GM12874 (cell line): ENCODE results near the gene FBLN1.

Source experiments
- TF ChIP-seq, protein P1 (sequence below): IDR thresholded peaks from 2 replicates; pipeline ENCODE4 v1.5.1; 2011; ENCODE audit warnings: low read depth, mild to moderate bottlenecking, control low read depth, low read length, moderate library complexity; ENCODE audit not compliant: insufficient read depth

Gene FBLN1, protein sequence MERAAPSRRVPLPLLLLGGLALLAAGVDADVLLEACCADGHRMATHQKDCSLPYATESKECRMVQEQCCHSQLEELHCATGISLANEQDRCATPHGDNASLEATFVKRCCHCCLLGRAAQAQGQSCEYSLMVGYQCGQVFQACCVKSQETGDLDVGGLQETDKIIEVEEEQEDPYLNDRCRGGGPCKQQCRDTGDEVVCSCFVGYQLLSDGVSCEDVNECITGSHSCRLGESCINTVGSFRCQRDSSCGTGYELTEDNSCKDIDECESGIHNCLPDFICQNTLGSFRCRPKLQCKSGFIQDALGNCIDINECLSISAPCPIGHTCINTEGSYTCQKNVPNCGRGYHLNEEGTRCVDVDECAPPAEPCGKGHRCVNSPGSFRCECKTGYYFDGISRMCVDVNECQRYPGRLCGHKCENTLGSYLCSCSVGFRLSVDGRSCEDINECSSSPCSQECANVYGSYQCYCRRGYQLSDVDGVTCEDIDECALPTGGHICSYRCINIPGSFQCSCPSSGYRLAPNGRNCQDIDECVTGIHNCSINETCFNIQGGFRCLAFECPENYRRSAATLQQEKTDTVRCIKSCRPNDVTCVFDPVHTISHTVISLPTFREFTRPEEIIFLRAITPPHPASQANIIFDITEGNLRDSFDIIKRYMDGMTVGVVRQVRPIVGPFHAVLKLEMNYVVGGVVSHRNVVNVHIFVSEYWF

DNA sequence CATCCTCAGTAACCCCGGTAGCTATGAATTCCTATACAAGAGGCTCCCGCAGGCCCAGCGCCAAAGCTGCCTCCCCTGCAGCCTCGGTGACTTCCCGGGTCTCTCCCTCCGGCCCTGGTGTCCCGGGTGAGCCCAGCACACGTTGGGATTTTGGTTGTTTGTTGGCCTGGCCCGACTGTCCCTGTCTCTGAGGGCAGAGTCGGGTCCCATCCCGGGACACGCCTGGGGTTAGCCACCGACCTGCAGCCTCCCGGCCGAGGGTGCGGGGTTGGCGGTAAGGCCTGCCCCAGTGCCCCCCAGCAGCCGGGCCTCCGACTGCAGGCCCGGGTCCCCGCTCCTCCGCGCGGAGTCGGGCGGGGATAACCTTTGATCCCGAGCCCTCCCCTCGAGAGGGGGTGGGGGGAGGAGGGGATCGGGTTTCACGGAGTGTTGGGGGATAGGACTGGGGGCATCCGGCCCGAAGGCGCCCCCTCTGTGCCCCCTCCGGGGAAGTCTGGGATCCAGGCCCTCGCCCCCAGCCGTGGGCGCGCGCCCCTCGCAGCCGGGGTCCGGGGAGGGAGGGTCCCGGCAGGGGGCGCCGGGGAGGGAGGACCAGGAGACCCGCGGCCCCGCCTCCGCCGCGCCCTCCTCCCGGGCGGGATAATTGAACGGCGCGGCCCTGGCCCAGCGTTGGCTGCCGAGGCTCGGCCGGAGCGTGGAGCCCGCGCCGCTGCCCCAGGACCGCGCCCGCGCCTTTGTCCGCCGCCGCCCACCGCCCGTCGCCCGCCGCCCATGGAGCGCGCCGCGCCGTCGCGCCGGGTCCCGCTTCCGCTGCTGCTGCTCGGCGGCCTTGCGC lies at the start of gene FBLN1:
Gene FBLN1 (plus strand): TSS at position 669 of the 835 bp plus-strand sequence. CDS start 103 bp downstream, at position 772.
- TF ChIP-seq, protein P1, sequence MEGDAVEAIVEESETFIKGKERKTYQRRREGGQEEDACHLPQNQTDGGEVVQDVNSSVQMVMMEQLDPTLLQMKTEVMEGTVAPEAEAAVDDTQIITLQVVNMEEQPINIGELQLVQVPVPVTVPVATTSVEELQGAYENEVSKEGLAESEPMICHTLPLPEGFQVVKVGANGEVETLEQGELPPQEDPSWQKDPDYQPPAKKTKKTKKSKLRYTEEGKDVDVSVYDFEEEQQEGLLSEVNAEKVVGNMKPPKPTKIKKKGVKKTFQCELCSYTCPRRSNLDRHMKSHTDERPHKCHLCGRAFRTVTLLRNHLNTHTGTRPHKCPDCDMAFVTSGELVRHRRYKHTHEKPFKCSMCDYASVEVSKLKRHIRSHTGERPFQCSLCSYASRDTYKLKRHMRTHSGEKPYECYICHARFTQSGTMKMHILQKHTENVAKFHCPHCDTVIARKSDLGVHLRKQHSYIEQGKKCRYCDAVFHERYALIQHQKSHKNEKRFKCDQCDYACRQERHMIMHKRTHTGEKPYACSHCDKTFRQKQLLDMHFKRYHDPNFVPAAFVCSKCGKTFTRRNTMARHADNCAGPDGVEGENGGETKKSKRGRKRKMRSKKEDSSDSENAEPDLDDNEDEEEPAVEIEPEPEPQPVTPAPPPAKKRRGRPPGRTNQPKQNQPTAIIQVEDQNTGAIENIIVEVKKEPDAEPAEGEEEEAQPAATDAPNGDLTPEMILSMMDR: no peak

DNA sequence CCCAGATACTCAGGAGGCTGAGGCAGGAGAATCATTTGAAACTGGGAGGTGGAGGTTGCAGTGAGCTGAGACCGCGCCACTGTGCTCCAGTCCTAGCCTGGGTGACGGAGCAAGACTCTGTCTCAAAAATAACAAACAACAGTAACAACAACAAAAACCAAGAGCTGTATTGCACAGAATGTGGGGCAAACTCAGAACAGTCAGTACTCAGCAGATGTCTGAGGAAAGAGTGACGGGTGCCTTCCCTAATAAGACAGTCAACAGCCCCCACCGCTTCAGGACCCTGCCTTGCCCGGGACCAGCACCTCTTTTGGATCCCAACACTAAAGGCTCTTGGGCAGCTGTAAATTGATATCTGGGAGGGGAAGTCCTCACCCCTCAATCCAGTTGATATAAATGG lies 48.9 kb upstream of the FBLN1 start:
- TF ChIP-seq, protein P1: no peak

DNA sequence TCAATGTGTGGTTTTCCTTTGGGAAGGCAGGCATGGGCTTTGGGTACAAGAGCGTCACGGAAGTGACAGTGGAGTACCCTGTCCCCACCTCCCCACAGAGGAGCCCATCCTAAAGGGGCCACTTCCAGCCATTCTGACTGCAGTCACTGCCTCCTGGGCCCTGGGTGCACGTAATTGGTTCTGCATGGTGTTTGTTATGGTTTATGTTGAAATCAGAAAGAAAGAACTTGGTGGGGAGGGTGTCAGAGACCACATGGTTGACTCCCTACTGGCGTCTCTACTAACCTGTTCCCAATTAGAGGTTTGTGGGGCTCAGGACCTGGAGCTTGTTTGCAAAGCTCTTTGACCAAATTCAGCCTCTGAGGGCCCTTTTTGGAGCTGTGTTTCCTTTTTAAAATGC lies 48.4 kb upstream of the FBLN1 start:
- TF ChIP-seq, protein P1: no peak

DNA sequence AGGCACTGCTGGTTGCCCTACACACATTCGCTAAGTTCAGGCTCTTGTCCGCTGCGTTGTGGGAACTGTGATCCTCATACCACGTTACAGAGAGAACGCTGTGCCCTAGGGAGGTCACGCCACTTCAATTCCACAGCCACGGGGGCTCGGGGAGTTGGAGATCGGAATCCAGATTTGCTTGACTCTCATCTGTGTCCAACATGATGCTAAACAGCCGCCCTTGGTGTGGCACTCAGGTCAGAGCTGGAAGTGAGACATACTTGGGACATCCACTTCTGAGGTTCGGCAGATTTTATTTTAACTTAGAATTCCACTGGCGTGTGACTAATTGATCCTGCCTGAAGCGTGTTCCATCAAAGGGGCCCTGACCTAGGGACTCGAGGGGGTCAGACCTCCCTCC lies 47.5 kb upstream of the FBLN1 start:
- TF ChIP-seq, protein P1: no peak

DNA sequence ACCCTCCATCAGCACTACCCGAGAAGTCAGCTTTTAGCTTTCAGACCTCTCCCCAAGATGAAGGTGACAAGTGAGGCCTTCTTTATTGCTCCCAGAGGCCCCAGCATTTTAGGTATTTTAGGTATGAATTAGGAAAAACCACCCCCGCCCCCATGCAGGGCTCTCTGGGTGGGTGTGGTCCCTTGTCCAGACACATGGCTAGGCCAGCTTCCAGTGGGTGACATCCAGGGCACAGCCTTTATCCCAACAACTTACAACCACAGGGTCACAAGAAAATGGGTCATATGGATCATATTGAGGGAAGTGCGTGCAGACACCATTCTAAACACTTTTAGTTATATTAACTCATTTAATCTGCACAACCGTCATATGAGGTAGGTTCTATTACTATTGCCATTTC lies 47.1 kb upstream of the FBLN1 start:
- TF ChIP-seq, protein P1: no peak

DNA sequence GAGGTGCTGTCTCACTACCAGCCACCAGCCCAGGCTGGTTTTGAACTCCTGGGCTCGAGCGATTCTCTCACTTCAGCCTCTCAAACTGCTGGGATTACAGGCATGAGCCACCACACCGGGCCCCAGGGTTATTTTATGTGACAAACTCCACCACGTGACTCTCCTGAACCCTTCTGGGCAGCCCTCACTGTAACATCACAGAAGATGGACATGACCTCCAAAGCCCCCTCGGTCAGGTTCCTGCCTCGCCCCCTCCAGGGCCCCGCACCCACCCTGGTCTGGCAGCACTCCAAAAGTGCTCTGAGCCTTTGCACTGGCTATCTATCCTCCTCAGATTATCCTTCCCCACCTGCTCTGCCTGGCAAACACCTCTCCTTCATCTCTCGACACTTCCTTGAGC lies 45.9 kb upstream of the FBLN1 start:
- TF ChIP-seq, protein P1: no peak

DNA sequence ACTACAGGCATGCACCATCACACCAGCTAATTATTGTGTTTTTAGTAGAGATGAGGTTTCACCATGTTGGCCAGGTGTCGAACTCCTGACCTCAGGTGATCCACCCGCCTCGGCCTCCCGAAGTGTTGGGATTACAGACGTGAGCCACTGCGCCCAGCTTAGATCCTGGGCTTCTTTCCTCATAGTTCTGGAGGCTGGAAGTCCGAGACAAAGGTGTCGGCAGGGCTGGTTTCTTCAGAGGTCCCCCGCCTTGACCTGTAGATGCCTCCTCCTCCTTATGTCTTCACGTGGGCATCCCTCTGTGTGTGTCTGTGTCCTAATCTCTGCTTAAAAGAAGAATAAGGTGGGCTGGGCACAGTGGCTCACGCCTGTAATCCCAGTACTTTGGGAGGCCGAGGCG lies 44.2 kb upstream of the FBLN1 start:
- TF ChIP-seq, protein P1: no peak
